HG02981 (cell line): ENCODE results near the gene PTPN20.

ENCODE experiments used
- ATAC-seq: cut with Tn5 transposase; IDR thresholded peaks from one replicate; pipeline ENCODE4 v1.9.1; 2021; ENCODE audit warnings: mild to moderate bottlenecking, moderate library complexity; ENCODE audit not compliant: unreplicated experiment

PTPN20 gene

GRCh38 chr10:47046321-47047126 lies 135.3 kb downstream of the PTPN20 start:
- ATAC-seq, result no peak

- ATAC-seq, result no peak
Observed at GRCh38 chr10:47047127-47047504, 135.9 kb downstream of the PTPN20 start.

DNA sequence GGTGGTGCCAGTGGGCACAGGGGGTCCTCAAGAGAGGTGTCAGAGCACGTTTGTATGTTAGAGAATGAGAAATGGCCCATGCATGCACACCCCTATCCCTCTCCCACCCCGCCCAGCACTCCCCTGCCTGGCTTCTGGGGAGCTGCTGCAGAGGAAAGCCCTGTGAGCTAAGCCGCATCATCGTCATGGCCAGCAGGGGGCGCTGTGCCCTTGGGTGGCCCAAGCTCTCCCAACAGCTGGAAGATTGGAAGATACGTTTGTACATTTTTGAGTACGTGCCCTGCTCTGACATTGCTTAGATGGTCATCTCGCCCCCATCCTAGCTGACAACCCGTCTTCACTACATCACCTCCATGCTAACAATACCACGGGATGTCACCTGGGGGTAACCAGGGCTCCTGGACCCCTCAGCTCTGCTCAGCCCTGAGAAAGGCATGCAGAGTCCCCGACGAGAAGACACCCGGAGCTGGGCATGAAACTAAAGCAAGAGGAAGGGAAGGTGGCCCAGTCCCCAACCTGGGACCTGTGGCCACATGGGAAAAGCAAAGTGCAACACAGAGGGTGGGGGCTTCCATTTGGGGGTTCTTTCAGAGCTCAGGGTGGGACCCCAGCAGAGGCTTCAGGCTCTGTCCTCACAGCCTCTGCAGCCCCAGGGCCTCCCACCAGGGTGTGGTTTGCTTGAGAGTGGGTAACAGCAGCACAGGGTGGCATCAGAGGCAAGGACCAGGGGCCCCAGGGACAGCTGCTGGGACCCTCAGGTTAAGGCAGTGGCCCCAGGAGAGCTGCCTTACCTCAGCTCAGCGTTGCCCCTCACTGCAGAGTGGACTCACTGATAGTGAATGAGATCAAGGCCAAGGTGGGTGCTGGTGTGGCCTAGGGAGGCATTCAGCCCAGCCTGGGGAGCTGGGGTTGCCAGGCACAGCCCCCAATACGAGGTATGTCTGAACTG lies 136.6 kb downstream of the PTPN20 start:
- ATAC-seq, result no peak

DNA sequence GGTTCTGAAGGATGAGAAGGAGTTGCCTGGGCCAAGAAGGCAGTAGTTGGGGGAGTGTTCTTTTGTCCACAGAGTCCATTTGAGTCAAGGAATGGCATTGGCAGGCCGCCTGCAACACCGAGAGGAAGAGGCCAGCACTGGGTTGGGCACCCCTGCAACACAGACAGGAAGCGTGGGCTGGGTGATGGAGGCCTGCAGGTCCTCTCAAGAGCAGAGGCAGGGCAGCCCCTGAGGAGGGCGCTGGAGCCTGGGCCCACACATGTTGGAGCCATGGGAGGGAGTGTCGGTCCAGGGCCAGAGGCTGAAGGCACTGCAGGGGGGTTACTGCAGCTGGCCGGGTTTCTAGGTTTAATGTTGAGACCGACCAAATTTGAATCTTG lies 137.3 kb downstream of the PTPN20 start:
- ATAC-seq, result no peak

- ATAC-seq, result no peak
Observed at GRCh38 chr10:47049056-47049851, 138.0 kb downstream of the PTPN20 start.

- ATAC-seq, result no peak
Observed at GRCh38 chr10:47049906-47050305, 138.7 kb downstream of the PTPN20 start.

- no peak for ATAC-seq
Observed at GRCh38 chr10:47050618-47051455, 139.6 kb downstream of the PTPN20 start.

GRCh38 chr10:47051741-47052238 lies 140.6 kb downstream of the PTPN20 start:
- ATAC-seq, result no peak
